GM18909 (cell line): ENCODE results near the gene RRAS2.
A peak's percentile ranks its signal among the peaks of the same experiment; 100 is the strongest.

ENCODE experiments used
- ATAC-seq: cut with Tn5 transposase; IDR thresholded peaks from one replicate; pipeline ENCODE4 v1.9.1; 2021; ENCODE audit warnings: mild to moderate bottlenecking; ENCODE audit not compliant: unreplicated experiment, poor library complexity

Gene RRAS2

DNA sequence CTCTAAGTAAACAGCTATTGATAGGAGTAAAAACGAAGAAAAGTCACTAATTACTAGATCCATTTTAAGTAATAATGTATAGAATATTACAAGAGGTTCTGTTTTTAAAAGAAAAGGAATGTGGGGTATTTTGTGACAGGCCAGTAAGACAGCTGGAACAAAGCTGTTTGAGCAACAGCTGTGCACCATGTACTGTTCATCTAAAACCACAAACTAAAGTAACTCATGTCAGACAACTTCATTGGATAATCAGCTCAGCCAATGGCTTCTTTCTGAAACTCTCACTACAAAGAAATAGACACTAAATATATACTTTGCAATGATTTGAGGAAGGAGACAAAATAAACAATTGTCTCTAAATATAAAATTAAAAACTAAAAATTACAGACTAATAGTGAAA lies 16.1 kb downstream of the RRAS2 start:
- ATAC-seq = peak; percentile 70

DNA sequence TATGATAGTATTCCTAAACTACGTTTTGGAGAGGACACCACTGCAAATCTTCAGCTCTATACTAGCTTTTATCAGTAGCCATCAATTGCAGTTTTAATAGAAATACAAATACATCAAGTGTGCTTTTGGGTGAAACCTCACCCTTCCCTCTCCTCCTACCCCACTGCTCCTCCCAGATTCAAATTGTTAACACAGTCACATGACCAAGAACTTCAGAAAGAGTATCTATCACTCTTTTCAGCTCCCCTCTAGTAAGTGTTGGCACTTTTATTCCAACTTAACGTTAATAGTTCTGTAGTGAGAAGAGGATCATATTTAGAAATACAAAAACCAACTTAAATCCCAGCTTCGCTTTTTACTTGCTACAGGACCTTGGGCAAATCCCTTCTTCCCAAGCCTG lies 17.0 kb downstream of the RRAS2 start:
- no peak for ATAC-seq

DNA sequence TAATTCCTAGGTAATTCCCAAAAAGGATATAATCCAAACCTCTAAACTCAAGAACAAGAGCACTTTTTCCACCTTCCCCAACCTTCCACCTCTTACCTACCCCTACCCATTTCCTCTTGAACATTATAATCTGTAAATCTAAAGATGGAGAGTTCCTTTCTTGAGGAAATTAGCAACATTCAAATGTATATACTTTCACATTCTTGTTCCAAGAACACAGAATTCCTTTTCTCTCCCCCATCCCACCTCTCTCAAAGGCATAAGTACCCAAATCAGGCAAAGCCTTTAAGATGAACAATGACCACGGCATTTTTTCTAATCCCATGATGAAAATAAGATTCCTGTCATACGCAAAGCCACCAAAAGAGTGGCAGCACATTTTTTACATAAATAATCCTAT lies 18.3 kb downstream of the RRAS2 start:
- ATAC-seq = no peak

DNA sequence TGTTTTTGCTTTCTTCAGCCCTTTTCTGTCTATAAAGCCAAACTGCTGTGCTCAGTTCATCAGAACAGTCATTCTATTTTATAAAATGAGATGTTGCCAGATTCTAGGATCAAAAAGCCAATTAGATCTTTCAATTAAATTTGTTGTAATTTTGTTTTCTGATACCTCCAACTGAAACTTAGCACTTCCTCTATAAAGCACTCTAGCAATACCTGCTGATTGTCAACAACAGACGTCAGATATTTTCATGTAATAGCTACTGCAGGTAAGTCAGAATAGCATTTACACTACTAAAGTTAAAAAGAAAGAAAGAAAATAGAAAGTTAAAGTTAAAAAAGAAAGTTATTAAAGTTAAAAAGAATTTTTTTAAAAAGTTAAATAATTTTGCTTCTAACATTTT lies 19.6 kb downstream of the RRAS2 start:
- no peak for ATAC-seq

DNA sequence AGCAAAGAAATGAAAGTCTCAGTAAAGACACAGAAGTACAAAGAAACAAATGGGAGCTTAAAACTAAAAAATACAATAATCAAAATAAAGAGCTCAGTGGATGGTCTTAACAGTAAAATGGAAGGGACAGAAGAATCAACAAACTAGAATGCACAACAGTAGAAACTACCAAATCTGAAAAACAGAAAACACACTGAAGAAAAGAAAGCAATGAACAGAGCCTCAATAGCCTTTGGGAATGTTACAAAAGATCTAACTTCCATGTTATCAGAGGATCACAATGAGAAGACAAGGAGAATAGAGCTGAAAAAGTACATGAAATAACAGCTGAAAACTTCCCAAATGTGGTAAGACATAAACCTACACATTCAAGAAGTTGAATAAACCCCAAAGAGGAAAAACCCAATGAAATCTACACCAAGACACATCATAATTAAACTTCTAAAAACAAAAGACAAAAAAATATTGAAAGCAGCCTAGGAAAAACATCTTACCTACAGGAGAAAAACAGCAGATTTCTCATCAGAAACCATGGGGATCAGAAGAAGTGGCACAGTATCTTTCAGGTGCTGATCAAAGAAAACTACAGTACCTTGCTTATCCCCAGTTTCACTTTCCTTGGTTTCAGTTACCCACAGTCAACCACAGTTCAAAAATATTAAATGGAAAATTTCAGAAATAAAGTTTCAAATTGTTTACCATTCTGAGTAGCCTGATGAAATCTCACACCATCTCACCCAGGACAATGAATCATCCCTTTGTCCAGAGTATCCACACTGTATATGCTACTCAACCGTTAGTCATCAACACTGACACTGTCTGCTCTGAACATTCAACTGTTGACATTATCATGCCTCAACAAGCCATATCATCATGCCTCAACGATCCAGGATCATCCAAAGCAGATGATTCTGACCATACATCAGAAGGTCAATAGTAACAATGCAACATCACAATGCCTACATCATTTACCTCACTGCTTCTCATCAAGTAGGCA lies 22.2 kb downstream of the RRAS2 start:
- ATAC-seq = no peak

DNA sequence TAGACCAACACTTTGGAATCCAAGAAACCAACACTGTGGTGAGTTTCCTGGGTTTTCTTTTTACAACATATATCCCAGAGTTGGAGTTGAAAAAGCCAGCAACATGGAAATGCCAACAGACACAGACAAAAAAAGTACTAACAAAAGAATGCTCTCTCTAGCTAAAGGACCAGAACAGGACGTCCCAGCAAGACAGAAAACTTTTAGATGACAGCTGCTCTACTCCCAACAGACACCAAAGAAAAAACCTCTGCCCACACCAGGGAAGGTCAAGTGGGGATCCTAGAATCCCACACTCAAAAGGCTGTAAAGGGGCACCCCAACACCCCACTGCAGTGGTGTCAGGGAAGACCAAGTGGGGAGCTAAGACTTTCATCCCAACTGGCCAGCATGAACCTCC lies 23.3 kb downstream of the RRAS2 start:
- no peak for ATAC-seq

DNA sequence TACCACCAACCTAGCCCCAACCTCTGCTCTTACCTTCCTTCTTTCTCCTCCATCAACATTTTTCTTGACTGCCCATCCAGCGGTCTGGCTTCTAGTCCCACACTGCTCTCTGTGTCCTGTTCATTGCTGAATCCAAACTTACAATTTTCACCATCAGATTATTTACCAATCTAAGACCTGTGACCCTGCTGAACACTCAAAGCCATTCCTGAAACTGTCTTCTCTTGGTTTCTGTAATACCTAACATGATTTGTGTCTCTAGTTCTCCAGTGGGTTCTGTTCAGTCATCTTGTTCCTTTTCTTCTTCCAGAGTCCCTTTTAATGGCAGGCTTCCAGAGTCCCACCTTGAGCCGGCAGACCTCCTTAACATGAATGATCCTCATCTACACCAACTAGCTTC lies 24.1 kb downstream of the RRAS2 start:
- ATAC-seq = no peak

DNA sequence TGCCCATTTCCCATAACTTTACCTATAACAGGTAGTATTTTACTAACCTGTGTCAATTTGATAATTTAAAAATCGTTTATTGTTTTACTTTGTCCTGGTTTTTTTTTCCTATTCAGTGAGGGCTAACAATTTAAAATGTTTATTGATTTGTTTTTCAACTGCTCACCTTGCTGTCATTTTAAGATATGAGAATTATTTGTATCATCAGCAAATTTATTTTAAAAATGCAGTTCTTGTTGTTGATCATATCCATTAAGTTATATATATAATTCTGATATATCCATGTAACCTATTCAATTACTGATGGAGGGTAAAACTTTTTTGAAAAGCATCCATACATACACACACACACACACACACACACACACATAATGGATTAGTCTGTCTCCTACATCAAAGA lies 24.8 kb downstream of the RRAS2 start:
- no peak for ATAC-seq

DNA sequence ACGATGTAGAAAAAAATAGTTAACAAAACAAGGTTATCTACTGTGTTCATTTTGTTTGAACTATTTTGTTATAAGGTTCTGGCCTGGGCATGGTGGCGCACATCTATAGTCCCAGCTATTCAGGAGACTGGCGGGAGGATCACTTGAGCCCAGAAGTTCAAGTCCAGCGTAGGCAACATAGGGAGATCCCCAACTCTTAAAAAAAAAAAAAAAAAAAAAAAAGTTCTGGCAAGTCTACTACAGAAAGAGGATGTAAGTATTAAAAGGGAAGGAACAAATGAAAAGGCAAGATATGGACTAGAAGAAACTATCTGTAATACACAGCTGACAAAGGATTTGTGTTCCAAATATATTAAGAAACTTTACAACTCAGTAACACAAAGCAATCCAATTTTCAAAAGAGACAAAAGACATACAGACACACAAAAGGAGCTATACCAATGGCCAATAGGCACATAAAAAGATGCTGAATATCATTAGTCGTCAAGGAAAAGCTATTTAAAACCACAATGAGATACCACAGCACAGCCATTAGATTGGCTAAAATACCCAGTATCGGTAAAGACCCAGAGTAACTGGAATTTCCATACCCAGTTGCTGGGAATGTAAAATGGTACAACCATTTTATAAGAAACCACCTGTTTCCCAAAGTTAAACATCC lies 27.4 kb downstream of the RRAS2 start:
- peak; percentile 56 for ATAC-seq

DNA sequence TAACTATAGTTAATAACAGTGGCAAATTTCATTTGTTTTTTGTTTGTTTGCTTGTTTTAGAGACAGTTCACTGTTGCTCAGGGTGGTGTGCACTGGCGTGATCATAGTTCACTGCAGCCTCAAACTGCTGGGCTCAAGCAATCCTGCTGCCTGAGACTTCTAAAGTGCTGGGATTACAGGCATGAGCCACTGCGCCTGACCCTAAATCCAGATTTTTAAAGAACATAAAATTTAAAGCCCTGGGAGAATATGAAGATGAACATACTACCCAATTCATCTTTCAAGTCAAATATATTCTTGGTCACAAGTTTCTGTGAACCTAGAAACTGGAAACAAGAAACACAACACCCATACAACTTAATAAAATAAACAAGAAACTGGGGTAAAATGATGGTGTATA lies 28.1 kb downstream of the RRAS2 start:
- no peak for ATAC-seq

DNA sequence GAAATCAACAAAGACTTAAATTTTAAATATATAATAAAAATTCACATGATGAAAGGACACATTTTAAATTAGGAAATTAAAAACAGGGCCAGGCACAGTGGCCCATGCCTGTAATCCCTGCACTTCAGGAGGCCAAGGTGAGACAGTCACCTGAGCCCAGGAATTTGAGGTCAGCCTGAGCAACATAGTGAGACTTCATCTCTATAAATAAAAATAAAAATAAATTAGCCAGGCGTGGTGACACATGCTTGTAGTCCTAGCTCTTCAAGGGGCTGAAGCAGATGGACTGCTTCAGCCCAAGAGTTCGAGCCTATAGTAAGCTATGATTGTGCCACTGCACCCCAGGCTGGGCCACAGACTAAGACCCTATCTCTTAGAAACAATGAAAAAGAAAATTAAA lies 29.3 kb downstream of the RRAS2 start:
- no peak for ATAC-seq

DNA sequence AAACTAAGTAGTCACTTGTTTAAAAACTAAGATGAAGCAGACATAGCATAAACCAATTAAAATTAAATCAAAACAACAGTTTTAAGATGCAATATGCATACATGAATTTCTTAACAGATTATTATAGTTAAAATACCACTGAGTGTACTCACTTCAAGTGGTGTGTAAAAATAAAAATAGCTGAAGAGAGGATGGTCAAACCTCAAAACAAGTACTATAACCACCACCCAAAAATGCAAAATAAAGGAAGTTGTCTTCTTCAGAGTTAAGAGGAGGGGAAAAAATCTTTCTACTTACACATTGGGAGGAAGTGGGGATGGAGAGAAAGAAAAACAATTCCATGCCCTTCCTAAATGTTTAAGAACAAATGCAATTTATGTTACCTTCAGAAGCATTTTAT lies 31.9 kb downstream of the RRAS2 start:
- ATAC-seq = peak; percentile 38

DNA sequence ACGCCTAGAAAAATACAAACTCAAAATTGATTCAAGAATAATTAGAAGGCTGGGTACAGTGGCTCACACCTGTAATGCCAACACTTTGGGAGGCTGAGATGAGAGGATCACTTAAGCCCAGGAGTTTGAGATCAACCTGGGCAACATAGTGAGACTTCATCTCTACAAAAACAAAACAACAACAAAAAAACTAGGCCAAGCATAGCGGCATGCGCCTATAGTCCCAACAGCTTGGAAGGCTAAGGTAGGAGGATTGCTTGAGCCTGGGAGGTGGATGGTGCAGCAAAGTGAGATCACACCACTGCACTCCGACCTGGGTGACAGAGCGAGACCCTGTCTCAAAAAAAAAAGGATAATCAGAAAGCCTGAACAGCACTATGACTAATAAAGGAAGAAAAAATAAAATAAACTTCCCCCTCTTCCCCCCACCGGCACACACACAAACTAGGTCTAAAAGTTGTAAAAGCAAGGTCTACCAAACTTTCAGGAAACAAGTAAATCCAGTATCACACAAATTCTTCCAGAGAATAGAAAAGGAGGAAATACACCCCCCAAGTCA lies 35.8 kb downstream of the RRAS2 start:
- ATAC-seq = no peak

DNA sequence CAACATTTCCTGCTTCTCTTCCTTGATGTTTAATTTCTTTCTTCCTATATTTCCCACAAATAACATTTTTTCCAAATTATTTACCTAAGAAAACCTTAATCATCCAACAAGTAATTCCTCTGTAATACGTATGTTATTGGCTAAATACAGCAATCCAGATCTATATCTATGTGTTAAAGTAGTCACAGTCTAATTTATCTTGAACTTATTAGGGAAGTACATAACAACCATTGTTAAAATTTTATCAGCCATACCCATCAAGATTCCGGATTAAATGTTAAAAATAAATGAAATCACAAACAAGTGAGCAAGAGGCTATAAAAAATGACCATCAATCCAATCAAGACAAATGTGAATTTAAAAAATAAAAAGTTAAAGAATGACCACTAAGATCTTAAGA lies 36.5 kb downstream of the RRAS2 start:
- ATAC-seq = no peak

DNA sequence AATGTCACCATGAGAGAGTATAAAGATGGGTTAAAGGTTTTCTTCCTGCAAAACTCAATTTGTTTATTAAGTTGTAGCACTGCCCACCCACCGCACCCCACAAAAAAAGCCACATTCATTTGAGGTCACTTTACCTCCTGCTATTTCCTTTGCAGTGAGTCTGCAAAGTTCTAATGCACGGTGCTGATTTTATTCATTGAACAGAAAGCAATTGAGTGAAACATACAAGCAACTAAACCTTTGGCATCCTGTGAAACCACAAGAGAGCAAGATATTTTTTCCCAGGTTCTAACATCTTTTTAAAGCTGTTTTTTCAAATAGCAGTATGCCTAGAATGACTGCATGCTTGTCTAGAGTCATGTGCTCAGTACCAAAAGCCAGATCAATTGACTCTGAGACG lies 39.0 kb downstream of the RRAS2 start:
- peak; percentile 66 for ATAC-seq

DNA sequence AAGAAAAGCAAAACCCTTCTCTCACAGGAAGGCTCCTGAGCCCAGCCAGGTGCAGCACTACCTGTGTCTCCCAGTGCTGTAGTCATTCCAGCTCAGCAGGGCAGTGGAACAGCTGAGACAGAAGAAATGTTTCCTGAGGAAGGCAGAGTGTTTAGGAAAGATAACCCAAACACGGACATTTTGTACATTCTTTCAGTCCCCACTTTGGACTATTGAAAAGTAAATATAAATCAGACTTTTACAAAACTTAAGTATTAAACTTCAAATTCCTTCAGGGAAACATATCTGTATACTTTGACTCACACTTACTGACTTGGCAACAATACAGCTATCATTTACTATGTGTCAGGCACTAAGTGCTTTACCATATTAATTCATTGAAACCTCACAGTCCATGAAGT lies 40.4 kb downstream of the RRAS2 start:
- no peak for ATAC-seq

DNA sequence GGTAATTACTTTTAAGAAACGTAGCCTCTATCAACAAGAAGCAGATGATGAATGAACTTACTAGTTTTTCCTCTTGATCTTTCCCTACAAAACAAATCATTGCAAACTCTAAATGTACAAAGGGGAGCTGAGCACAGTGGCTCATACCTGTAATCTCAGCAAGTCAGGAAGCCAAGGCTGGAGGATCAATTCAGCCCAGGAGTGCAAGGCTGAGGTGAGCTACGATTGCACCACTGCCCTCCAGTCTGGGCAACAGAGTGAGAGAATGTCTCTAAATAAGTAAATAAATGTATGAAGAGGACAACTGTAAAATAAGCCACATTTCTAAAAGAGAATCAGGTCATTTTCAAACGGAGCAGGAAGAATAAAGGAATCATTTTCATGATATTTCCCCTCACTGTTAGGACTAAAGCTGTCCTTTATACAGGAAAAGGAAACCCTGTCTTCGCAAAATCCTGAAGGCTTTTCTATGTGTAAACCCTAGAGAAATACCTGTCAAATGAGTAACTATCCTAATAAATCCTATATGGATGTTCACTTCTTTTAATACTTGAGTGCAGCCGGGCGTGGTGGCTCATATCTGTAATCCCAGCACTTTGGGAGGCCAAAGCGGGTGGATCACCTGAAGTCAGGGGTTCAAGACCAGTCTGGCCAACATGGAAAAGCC lies 41.2 kb downstream of the RRAS2 start:
- ATAC-seq = no peak

DNA sequence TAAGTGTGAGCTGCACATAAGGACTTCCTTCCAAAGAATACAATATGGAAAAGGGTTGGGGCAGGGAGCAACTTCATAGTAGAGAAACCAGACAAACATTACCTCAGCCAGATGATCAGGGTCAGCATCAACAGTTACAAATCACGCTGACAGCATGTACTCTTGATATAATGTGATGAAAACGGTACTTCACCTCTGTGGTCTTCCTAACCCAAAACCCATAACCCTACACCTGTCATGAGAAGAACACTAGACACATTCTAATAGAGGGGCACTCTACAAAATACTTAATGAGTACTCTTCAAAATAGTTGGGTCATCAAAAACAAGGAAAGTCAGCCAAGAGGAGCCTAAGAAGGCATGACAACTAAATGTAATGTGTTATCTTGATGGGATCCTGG lies 43.9 kb downstream of the RRAS2 start:
- ATAC-seq = peak; percentile 42

DNA sequence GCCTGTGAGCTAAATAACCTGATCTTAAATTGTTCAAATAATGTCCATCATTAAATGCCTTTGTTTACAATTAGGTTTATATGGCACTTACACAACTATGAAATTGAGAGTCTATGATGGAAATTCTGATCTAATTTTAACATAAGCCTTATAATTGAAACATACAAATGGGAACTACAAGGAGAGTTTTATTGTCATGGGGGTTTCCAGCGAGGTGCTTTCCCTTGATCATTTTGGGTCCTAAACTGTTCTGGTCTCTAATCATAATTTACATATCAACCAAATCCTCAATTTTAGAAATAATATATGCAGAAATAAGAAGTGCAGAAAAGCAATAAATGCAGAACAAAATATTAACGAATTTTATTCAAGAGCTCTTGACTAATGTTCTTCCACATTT lies 44.9 kb downstream of the RRAS2 start:
- ATAC-seq = no peak

DNA sequence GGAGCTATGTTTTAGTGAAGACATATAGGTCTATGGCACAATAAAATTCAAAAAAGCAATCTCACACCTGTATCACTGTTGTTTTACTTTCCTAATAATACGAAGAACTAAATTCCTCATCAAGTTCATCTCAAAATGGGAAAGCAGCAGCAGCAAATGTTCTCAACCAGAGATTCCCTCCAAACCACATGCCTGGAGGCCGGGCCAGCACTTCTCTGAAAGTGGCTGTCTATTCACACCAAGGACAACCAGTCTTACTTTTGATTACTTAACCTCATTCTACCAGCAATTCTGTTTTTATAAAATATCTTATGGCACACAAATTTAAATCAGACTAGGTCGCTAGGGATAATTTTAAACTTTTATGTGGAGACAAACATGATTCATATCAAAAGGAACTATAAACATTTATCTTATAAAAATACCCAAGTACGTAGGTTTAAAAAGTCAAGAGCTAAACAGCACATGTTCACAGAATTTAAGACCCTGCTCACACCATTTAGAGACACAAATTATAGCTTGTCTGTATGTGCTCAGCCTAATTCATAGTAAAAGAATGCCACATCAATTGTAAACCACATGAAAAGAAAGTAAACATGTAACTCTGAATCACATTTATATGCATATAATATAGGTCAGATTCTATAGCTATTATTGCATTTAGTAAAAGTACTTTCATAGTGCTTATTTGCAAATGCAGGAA lies 46.1 kb downstream of the RRAS2 start:
- ATAC-seq = no peak
